Measurements from ENCODE around the gene ITGB7. TPM values are rescaled to one million over a fixed set of nuclear protein-coding genes. Genes with fewer than 3 reads are reported as not detected.

ITGB7 gene
- polyA plus RNA-seq, 2 donors: 7.5 to 8.0 TPM

GRCh38 chr12:53176750-53177149, 30.3 kb downstream of the ITGB7 start:
- Histone ChIP-seq H3K27me3 (ENCODE audit: control insufficient read depth in 1 of 2, insufficient read depth in 2 of 2, low read length in 2 of 2) (no peaks in the 10 kb centered on the region), H3K9me3 (ENCODE audit: control insufficient read depth in 2 of 2, insufficient read depth in 1 of 2, low read depth in 1 of 2, low read length in 1 of 2) (no peaks in the 10 kb centered on the region), H3K27ac (ENCODE audit: low read depth in 2 of 2, low read length in 1 of 2) (no peak overlapping the region), H3K36me3 (ENCODE audit: control insufficient read depth in 2 of 2, insufficient read depth in 2 of 2, low read length in 1 of 2) (no peaks in the 10 kb centered on the region), H3K4me1 (ENCODE audit: control insufficient read depth in 2 of 2, insufficient read depth in 2 of 2, low read length in 1 of 2) (peaks cover 0 to 4% of the 10 kb centered on the region in 2 donors), H3K4me3 (ENCODE audit: low read depth in 1 of 2, low read length in 2 of 2) (no peak overlapping the region)
- WGBS, 2 donors: 95 to 98% methylated on average over 3 of the region's 3 CpGs

GRCh38 chr12:53174881-53175491, 32.1 kb downstream of the ITGB7 start:
- 67 to 79% methylated on average over 4 of the region's 4 CpGs for WGBS, 2 donors
- no peaks in the 10 kb centered on the region for H3K27me3 ChIP-seq (ENCODE audit: control insufficient read depth in 1 of 2, insufficient read depth in 2 of 2, low read length in 2 of 2)
- H3K27ac ChIP-seq (ENCODE audit: low read depth in 2 of 2, low read length in 1 of 2): no peak overlapping the region
- H3K4me3 ChIP-seq (ENCODE audit: low read depth in 1 of 2, low read length in 2 of 2): no peak overlapping the region
- peaks cover 0 to 2% of the 10 kb centered on the region in 2 donors for H3K4me1 ChIP-seq (ENCODE audit: control insufficient read depth in 2 of 2, insufficient read depth in 2 of 2, low read length in 1 of 2)
- H3K9me3 ChIP-seq (ENCODE audit: control insufficient read depth in 2 of 2, insufficient read depth in 1 of 2, low read depth in 1 of 2, low read length in 1 of 2): no peaks in the 10 kb centered on the region
- peaks cover 3 to 11% of the 10 kb centered on the region in 2 donors for H3K36me3 ChIP-seq (ENCODE audit: control insufficient read depth in 2 of 2, insufficient read depth in 2 of 2, low read length in 1 of 2)

- Histone ChIP-seq H3K27me3 (ENCODE audit: control insufficient read depth in 1 of 2, insufficient read depth in 2 of 2, low read length in 2 of 2) (no peaks in the 10 kb centered on the region), H3K36me3 (ENCODE audit: control insufficient read depth in 2 of 2, insufficient read depth in 2 of 2, low read length in 1 of 2) (peaks cover 4 to 11% of the 10 kb centered on the region in 2 donors), H3K4me1 (ENCODE audit: control insufficient read depth in 2 of 2, insufficient read depth in 2 of 2, low read length in 1 of 2) (no peaks in the 10 kb centered on the region), H3K9me3 (ENCODE audit: control insufficient read depth in 2 of 2, insufficient read depth in 1 of 2, low read depth in 1 of 2, low read length in 1 of 2) (no peaks in the 10 kb centered on the region), H3K27ac (ENCODE audit: low read depth in 2 of 2, low read length in 1 of 2) (no peak overlapping the region), H3K4me3 (ENCODE audit: low read depth in 1 of 2, low read length in 2 of 2) (no peak overlapping the region)
- WGBS, 2 donors: 90 to 91% methylated on average over 10 of the region's 10 CpGs
These were observed 33.9 kb downstream of the ITGB7 start for GRCh38 chr12:53173085-53173715.

DNA sequence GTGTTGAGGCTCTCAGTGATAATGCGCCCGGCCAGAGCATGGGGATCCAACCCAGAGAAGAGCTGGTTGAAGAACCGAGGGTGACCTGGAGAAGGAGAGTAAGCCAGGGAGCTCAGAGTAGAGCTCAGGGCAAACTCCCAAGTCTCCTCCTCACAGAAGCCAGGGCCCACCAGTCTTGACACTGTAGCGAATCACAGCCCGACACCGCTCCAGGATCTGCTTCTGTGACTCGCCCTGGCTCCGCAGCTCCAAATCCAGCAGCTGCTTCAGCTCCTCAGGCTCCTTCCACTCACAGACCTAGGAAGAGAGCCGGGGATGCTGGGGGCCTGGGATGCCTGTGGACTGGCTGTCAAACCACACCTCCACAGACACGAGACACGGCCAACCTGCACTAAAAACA, 34.7 kb downstream of the ITGB7 start:
- no peak overlapping the region for H3K4me3 ChIP-seq (ENCODE audit: low read depth in 1 of 2, low read length in 2 of 2)
- WGBS, 2 donors: 88 to 90% methylated on average over 11 of the region's 11 CpGs
- H3K36me3 ChIP-seq (ENCODE audit: control insufficient read depth in 2 of 2, insufficient read depth in 2 of 2, low read length in 1 of 2): peaks cover 4 to 11% of the 10 kb centered on the region in 2 donors
- H3K27me3 ChIP-seq (ENCODE audit: control insufficient read depth in 1 of 2, insufficient read depth in 2 of 2, low read length in 2 of 2): no peaks in the 10 kb centered on the region
- no peaks in the 10 kb centered on the region for H3K4me1 ChIP-seq (ENCODE audit: control insufficient read depth in 2 of 2, insufficient read depth in 2 of 2, low read length in 1 of 2)
- H3K27ac ChIP-seq (ENCODE audit: low read depth in 2 of 2, low read length in 1 of 2): no peak overlapping the region
- no peaks in the 10 kb centered on the region for H3K9me3 ChIP-seq (ENCODE audit: control insufficient read depth in 2 of 2, insufficient read depth in 1 of 2, low read depth in 1 of 2, low read length in 1 of 2)

DNA sequence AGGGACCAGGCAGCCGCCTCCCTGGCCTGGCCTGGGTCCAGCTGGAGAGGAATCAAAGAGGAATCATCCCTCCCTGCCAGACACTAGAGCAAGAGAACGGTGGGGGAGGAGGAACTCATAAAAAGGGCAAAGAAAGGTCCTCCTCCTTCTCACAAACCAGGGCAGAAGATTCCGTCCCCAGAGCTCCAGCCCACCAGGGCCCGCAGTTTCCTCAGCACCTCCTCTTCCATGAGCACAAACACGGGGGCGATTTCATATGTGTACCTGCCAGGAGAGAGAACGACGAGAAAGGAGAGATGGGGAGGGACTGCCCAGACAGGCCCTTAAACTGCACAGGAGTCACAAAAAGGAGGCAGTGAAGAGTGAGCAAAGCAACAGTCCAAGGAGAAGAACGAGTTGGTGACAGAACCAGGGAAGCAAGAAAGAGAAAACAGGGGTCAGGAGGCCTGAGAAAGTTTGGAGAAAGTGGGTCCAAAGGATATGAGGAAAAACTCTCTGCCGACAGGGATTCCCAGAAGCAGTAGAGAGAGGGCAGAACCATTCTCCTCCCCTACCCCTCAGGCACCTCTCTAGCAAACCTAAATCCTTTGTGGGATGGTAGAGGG, 35.2 kb downstream of the ITGB7 start:
- Histone ChIP-seq H3K36me3 (ENCODE audit: control insufficient read depth in 2 of 2, insufficient read depth in 2 of 2, low read length in 1 of 2) (peaks cover 4 to 11% of the 10 kb centered on the region in 2 donors), H3K27me3 (ENCODE audit: control insufficient read depth in 1 of 2, insufficient read depth in 2 of 2, low read length in 2 of 2) (no peaks in the 10 kb centered on the region), H3K9me3 (ENCODE audit: control insufficient read depth in 2 of 2, insufficient read depth in 1 of 2, low read depth in 1 of 2, low read length in 1 of 2) (no peaks in the 10 kb centered on the region), H3K4me3 (ENCODE audit: low read depth in 1 of 2, low read length in 2 of 2) (no peak overlapping the region), H3K4me1 (ENCODE audit: control insufficient read depth in 2 of 2, insufficient read depth in 2 of 2, low read length in 1 of 2) (no peaks in the 10 kb centered on the region), H3K27ac (ENCODE audit: low read depth in 2 of 2, low read length in 1 of 2) (no peak overlapping the region)
- WGBS, 2 donors: 48 to 57% methylated on average over 10 of the region's 10 CpGs

- 84 to 86% methylated on average over 14 of the region's 14 CpGs for WGBS, 2 donors
- Histone ChIP-seq H3K27me3 (ENCODE audit: control insufficient read depth in 1 of 2, insufficient read depth in 2 of 2, low read length in 2 of 2) (no peaks in the 10 kb centered on the region), H3K27ac (ENCODE audit: low read depth in 2 of 2, low read length in 1 of 2) (no peak overlapping the region), H3K4me1 (ENCODE audit: control insufficient read depth in 2 of 2, insufficient read depth in 2 of 2, low read length in 1 of 2) (no peaks in the 10 kb centered on the region), H3K4me3 (ENCODE audit: low read depth in 1 of 2, low read length in 2 of 2) (no peak overlapping the region), H3K36me3 (ENCODE audit: control insufficient read depth in 2 of 2, insufficient read depth in 2 of 2, low read length in 1 of 2) (peaks cover 4 to 11% of the 10 kb centered on the region in 2 donors), H3K9me3 (ENCODE audit: control insufficient read depth in 2 of 2, insufficient read depth in 1 of 2, low read depth in 1 of 2, low read length in 1 of 2) (no peaks in the 10 kb centered on the region)
These were observed 36.0 kb downstream of the ITGB7 start for GRCh38 chr12:53170876-53171724.

- H3K4me3 ChIP-seq (ENCODE audit: low read depth in 1 of 2, low read length in 2 of 2): no peak overlapping the region
- no peak overlapping the region for H3K27ac ChIP-seq (ENCODE audit: low read depth in 2 of 2, low read length in 1 of 2)
- H3K27me3 ChIP-seq (ENCODE audit: control insufficient read depth in 1 of 2, insufficient read depth in 2 of 2, low read length in 2 of 2): no peaks in the 10 kb centered on the region
- peaks cover 4 to 11% of the 10 kb centered on the region in 2 donors for H3K36me3 ChIP-seq (ENCODE audit: control insufficient read depth in 2 of 2, insufficient read depth in 2 of 2, low read length in 1 of 2)
- 94 to 95% methylated on average over 8 of the region's 8 CpGs for WGBS, 2 donors
- no peaks in the 10 kb centered on the region for H3K9me3 ChIP-seq (ENCODE audit: control insufficient read depth in 2 of 2, insufficient read depth in 1 of 2, low read depth in 1 of 2, low read length in 1 of 2)
- no peaks in the 10 kb centered on the region for H3K4me1 ChIP-seq (ENCODE audit: control insufficient read depth in 2 of 2, insufficient read depth in 2 of 2, low read length in 1 of 2)
These were observed 36.8 kb downstream of the ITGB7 start for GRCh38 chr12:53170215-53170614.

DNA sequence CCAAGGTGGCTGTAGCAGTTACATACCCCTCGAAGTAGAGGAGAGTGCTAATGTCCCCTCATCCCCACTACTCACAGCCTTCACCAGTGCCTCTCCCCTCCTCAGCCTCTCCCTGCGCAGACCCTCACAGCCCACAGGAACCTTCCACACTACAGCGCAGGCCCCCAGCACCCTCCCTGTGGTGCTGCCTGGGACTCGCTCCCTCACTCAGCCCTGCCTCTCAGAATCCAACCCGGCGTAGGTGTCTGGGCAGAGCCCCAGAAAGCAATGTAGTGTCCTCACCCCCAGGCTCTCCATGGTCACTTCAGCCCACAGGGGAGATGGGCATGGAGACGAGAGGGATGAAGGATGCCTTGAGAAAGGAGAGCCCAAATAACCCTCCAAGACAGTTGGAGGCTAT, 37.4 kb downstream of the ITGB7 start:
- Histone ChIP-seq H3K4me3 (ENCODE audit: low read depth in 1 of 2, low read length in 2 of 2) (no peak overlapping the region), H3K4me1 (ENCODE audit: control insufficient read depth in 2 of 2, insufficient read depth in 2 of 2, low read length in 1 of 2) (no peaks in the 10 kb centered on the region), H3K27me3 (ENCODE audit: control insufficient read depth in 1 of 2, insufficient read depth in 2 of 2, low read length in 2 of 2) (no peaks in the 10 kb centered on the region), H3K27ac (ENCODE audit: low read depth in 2 of 2, low read length in 1 of 2) (no peak overlapping the region), H3K36me3 (ENCODE audit: control insufficient read depth in 2 of 2, insufficient read depth in 2 of 2, low read length in 1 of 2) (peaks cover 4 to 11% of the 10 kb centered on the region in 2 donors), H3K9me3 (ENCODE audit: control insufficient read depth in 2 of 2, insufficient read depth in 1 of 2, low read depth in 1 of 2, low read length in 1 of 2) (no peaks in the 10 kb centered on the region)
- WGBS, 2 donors: 94 to 96% methylated on average over 7 of the region's 7 CpGs

GRCh38 chr12:53166837-53167236, 40.2 kb downstream of the ITGB7 start:
- H3K4me3 ChIP-seq (ENCODE audit: low read depth in 1 of 2, low read length in 2 of 2): no peak overlapping the region
- H3K27ac ChIP-seq (ENCODE audit: low read depth in 2 of 2, low read length in 1 of 2): no peak overlapping the region
- no peaks in the 10 kb centered on the region for H3K4me1 ChIP-seq (ENCODE audit: control insufficient read depth in 2 of 2, insufficient read depth in 2 of 2, low read length in 1 of 2)
- H3K9me3 ChIP-seq (ENCODE audit: control insufficient read depth in 2 of 2, insufficient read depth in 1 of 2, low read depth in 1 of 2, low read length in 1 of 2): no peaks in the 10 kb centered on the region
- no peaks in the 10 kb centered on the region for H3K27me3 ChIP-seq (ENCODE audit: control insufficient read depth in 1 of 2, insufficient read depth in 2 of 2, low read length in 2 of 2)
- peaks cover 4 to 11% of the 10 kb centered on the region in 2 donors for H3K36me3 ChIP-seq (ENCODE audit: control insufficient read depth in 2 of 2, insufficient read depth in 2 of 2, low read length in 1 of 2)

Measured in esophagus (tissue), 2 donors.